Pancreas (tissue), 10 donors: ENCODE measurements around the gene CMTM7. TPM values are rescaled to one million over a fixed set of nuclear protein-coding genes. Genes with fewer than 3 reads are reported as not detected.
"Not testable (repeated sequence)": the region's sequence is repeated elsewhere in the genome, so short reads cannot be mapped to it uniquely, and the experiment has no call there.

ENCODE experiments used
- ATAC-seq, 4 donors: fragments of 200-7000 bp; cut with Tn5 transposase; one replicate each; pipeline versions ENCODE4 v1.8.0 to v1.9.1; 2020; ENCODE audit warnings: mild to moderate bottlenecking in 4 of 4, moderate library complexity in 4 of 4
- DNase-seq, 6 donors: peaks; one replicate each; pipeline ENCODE4 v3.0.0-alpha.2; 2020
- FAIRE-seq: peaks from 2 replicates; lab custom pipeline; 2012; peaks lifted over from hg19 to GRCh38; lab: Jason Lieb, UNC
- H3K27ac ChIP-seq, 4 donors: fragments of 200-600 bp; sonication (generic); 1 replicate in 3 of 4; 2 replicates in 1 of 4; pipeline versions ENCODE4 v1.5.0 to v1.8.0; 2020
- H3K27me3 ChIP-seq, 4 donors: fragments of 200-600 bp; one replicate each; pipeline ENCODE4 v1.8.0; 2021
- H3K36me3 ChIP-seq, 3 donors: fragments of 200-600 bp; sonication (generic) in 1 of 3; one replicate each; pipeline versions ENCODE4 v1.5.0 to v1.8.0; 2020 to 2021
- H3K4me1 ChIP-seq, 3 donors: fragments of 200-600 bp; one replicate each; pipeline ENCODE4 v1.8.0; 2021
- H3K4me3 ChIP-seq, 4 donors: fragments of 200-600 bp; sonication (generic) in 2 of 4; one replicate each; pipeline versions ENCODE4 v1.5.0 to v1.8.0; 2020 to 2021
- H3K9me3 ChIP-seq, 4 donors: fragments of 200-600 bp; one replicate each; pipeline ENCODE4 v1.8.0; 2021
- CTCF ChIP-seq, 4 donors: fragments of 200-600 bp; sonication (generic) in 3 of 4; IDR thresholded peaks; one replicate each; pipeline versions ENCODE4 v1.5.0 to v1.8.0; 2021; ENCODE audit warnings: antibody characterized with exemption in 4 of 4
- WGBS, 2 donors: extraction: QIAGEN DNeasy Blood & Tissue Kit; methylation state at CpG; one replicate each; pipeline ENCODE4 v1.1.7; 2013; 5-methylcytosine and 5-hydroxymethylcytosine counted together
- intact Hi-C, 3 donors: fragments of 100-400 bp; cut with DNase I; formaldehyde crosslinking; loops; one replicate each; pipeline versions ENCODE4 v1.11.1 to v1.14.2; 2022
- polyA plus RNA-seq, 2 donors: library from polyadenylated mRNA; stranded (reverse); fragments of 200-250 nt; gene quantifications; one replicate each; pipeline ENCODE4 v1.2.3, GENCODE V29; 2013
- total RNA-seq, 6 donors: library from RNA; stranded (reverse); fragmentation: NEBNext Ultra II Directional in 4 of 6; extraction: Animal tissue kit (Norgen Biotek cat#: 25700) in 4 of 6; gene quantifications; one replicate each; pipeline versions ENCODE4 v1.2.1 to v1.2.4, GENCODE V29; 2021 to 2023
- donor health status: healthy with polysubstance abuse.
- donor health status: DM: no; HTN: no; CAD: no; lungs with moderate emphysema.
- donor health status: DM: no; HTN: no; CAD: no.
- donor health status: control.
- donor health status: control.
- donor health status: Bipolar disorder and iron deficiency.
- donor health status: DM: yes; HTN: yes; CAD: no.
- donor health status: DM: no; HTN: no; CAD: no.
- donor health status: DM: no; HTN: no; CAD: no.
- donor health status: DM: yes; HTN: yes; CAD: no.

The CMTM7 gene
- total and polyA plus RNA-seq, 8 donors = 6.1 to 23.8 (median 12.0) TPM

- peak; percentile 97 to 99 (median 98) for TF ChIP-seq CTCF (IDR thresholded peaks at IDR 0.05)
- Histone ChIP-seq H3K27me3 (no peaks in the 10 kb centered on the region), H3K27ac (peak overlapping the region in 3 of 4 donors; percentile 29 to 57 (median 32)), H3K9me3 (no peaks in the 10 kb centered on the region), H3K4me3 (peak overlapping the region; percentile 13 to 43 (median 28)), H3K4me1 (peaks cover 0 to 11% (median 4%) of the 10 kb centered on the region in 3 donors), H3K36me3 (no peaks in the 10 kb centered on the region)
- ATAC-seq (peak; percentile 89 to 94 (median 92)), DNase-seq (peak; percentile 55 to 98 (median 84)), FAIRE-seq (no peak)
- WGBS, 2 donors = 19 to 25% methylated on average over 41 of the region's 41 CpGs
- intact Hi-C loops = loop anchor here in 1 of 3 donors (10.0 kb wide), 2 partner anchors 83 to 293 kb away; no protein-coding TSS in a partner anchor
These were observed 75.8 kb downstream of the CMTM7 start for GRCh38 chr3:32467333-32468070.

GRCh38 chr3:32469151-32469874 is 77.7 kb downstream of the CMTM7 start:
- Histone ChIP-seq H3K4me3 (no peak overlapping the region), H3K27ac (peak overlapping the region in 2 of 4 donors; percentile 62 to 70), H3K27me3 (no peaks in the 10 kb centered on the region), H3K4me1 (peaks cover 0 to 11% (median 4%) of the 10 kb centered on the region in 3 donors), H3K36me3 (no peaks in the 10 kb centered on the region), H3K9me3 (no peaks in the 10 kb centered on the region)
- DNase-seq = no peak
- intact Hi-C loops = loop anchor here in 1 of 3 donors (10.0 kb wide), 2 partner anchors 85 to 295 kb away; no protein-coding TSS in a partner anchor
- 78 to 82% methylated on average over 7 of the region's 7 CpGs for WGBS, 2 donors
- FAIRE-seq = no peak
- ATAC-seq = peak in 1 of 4 donors; percentile 11
- TF ChIP-seq CTCF (IDR thresholded peaks at IDR 0.05) = no peak

- peaks cover 0 to 11% (median 4%) of the 10 kb centered on the region in 3 donors for H3K4me1 ChIP-seq
- peak overlapping the region; percentile 3 to 62 (median 40) for H3K27ac ChIP-seq
- no peaks in the 10 kb centered on the region for H3K9me3 ChIP-seq
- H3K27me3 ChIP-seq = no peaks in the 10 kb centered on the region
- 84 to 91% methylated on average over 5 of the region's 5 CpGs for WGBS, 2 donors
- H3K4me3 ChIP-seq = no peak overlapping the region
- no peak for TF ChIP-seq CTCF (IDR thresholded peaks at IDR 0.05)
- intact Hi-C loops = no loop called here
- DNase-seq = no peak
- no peak for FAIRE-seq
- no peak for ATAC-seq
- H3K36me3 ChIP-seq = no peaks in the 10 kb centered on the region
These were observed 78.7 kb downstream of the CMTM7 start for GRCh38 chr3:32470362-32470761.

- 86 to 92% methylated on average over 3 of the region's 3 CpGs for WGBS, 2 donors
- DNase-seq = no peak
- Histone ChIP-seq H3K4me3 (no peak overlapping the region), H3K9me3 (no peaks in the 10 kb centered on the region), H3K27ac (no peak overlapping the region), H3K4me1 (peaks cover 0 to 11% (median 4%) of the 10 kb centered on the region in 3 donors), H3K36me3 (no peaks in the 10 kb centered on the region), H3K27me3 (no peaks in the 10 kb centered on the region)
- no peak for ATAC-seq
- FAIRE-seq = no peak
- TF ChIP-seq CTCF (IDR thresholded peaks at IDR 0.05) = no peak
- intact Hi-C loops = no loop called here
These were observed 79.6 kb downstream of the CMTM7 start for GRCh38 chr3:32471246-32471645.

- H3K9me3 ChIP-seq, ATAC-seq, H3K4me3 ChIP-seq, DNase-seq, H3K27me3 ChIP-seq, FAIRE-seq, H3K27ac ChIP-seq, H3K36me3 ChIP-seq, intact Hi-C loops: not testable (repeated sequence)
- WGBS, 2 donors = 93 to 94% methylated on average over 12 of the region's 12 CpGs
- H3K4me1 ChIP-seq = peaks cover 0 to 11% (median 4%) of the 10 kb centered on the region in 3 donors
These were observed 80.5 kb downstream of the CMTM7 start for GRCh38 chr3:32472151-32472550.
